Tibial nerve (tissue), 4 donors: ENCODE results near the gene SEC24D.
A peak's percentile ranks its signal among the peaks of the same experiment; 100 is the strongest.

Source experiments
- CTCF ChIP-seq, 5 experiments: fragments of 200-600 bp in 3 of 5; fragments of 450-650 bp in 2 of 5; sonication (generic) in 3 of 5; IDR thresholded peaks; one replicate each; pipeline ENCODE4 v1.5.1; 2016 to 2019; ENCODE audit warnings: antibody characterized with exemption in 5 of 5, mild to moderate bottlenecking in 3 of 5, moderate library complexity in 2 of 5
- EP300 ChIP-seq, 2 donors: sonication (generic); formaldehyde crosslinking; IDR thresholded peaks; one replicate each; pipeline ENCODE4 v1.6.1; 2017; ENCODE audit warnings: antibody characterized with exemption in 2 of 2, mild to moderate bottlenecking in 1 of 2
- POLR2A ChIP-seq, 2 donors: fragments of 450-650 bp; IDR thresholded peaks; one replicate each; pipeline ENCODE4 v1.6.1; 2017; ENCODE audit warnings: antibody characterized with exemption in 2 of 2, mild to moderate bottlenecking in 2 of 2, moderate library complexity in 2 of 2

GRCh38 chr4:118740869-118741268 lies 95.1 kb downstream of the SEC24D start:
- TF ChIP-seq POLR2A (IDR thresholded peaks at IDR 0.05) (no peak), CTCF (IDR thresholded peaks at IDR 0.05) (peak; percentile 27 to 65 (median 44)), EP300 (IDR thresholded peaks at IDR 0.05) (no peak)
